Measurements from ENCODE around the gene PLPPR1.

Gene PLPPR1

GRCh38 chr9:101209670-101210069 is 181.1 kb downstream of the PLPPR1 start:
- DNase-seq (ENCODE audit: low read depth, low spot score) = no peak

GRCh38 chr9:101212661-101213060 is 184.1 kb downstream of the PLPPR1 start:
- DNase-seq (ENCODE audit: low read depth, low spot score) = no peak

GRCh38 chr9:101219030-101219429 is 190.5 kb downstream of the PLPPR1 start:
- DNase-seq (ENCODE audit: low read depth, low spot score) = no peak

- no peak for DNase-seq (ENCODE audit: low read depth, low spot score)
These were observed 191.8 kb downstream of the PLPPR1 start for GRCh38 chr9:101220341-101220740.

GRCh38 chr9:101225271-101225670 is 196.7 kb downstream of the PLPPR1 start:
- DNase-seq (ENCODE audit: low read depth, low spot score) = no peak

GRCh38 chr9:101226161-101226560 is 197.6 kb downstream of the PLPPR1 start:
- DNase-seq (ENCODE audit: low read depth, low spot score) = no peak

- DNase-seq (ENCODE audit: low read depth, low spot score) = no peak
These were observed 198.3 kb downstream of the PLPPR1 start for GRCh38 chr9:101226803-101227202.

- no peak for DNase-seq (ENCODE audit: low read depth, low spot score)
These were observed 201.1 kb downstream of the PLPPR1 start for GRCh38 chr9:101229606-101230005.

- no peak for DNase-seq (ENCODE audit: low read depth, low spot score)
These were observed 204.0 kb downstream of the PLPPR1 start for GRCh38 chr9:101232405-101232977.

GRCh38 chr9:101235105-101235866 is 206.8 kb downstream of the PLPPR1 start:
- peak; percentile 14 for DNase-seq (ENCODE audit: low read depth, low spot score)

GRCh38 chr9:101242651-101243050 is 214.1 kb downstream of the PLPPR1 start:
- DNase-seq (ENCODE audit: low read depth, low spot score) = no peak

- no peak for DNase-seq (ENCODE audit: low read depth, low spot score)
These were observed 218.2 kb downstream of the PLPPR1 start for GRCh38 chr9:101246691-101247090.

GRCh38 chr9:101247297-101247696 is 218.8 kb downstream of the PLPPR1 start:
- DNase-seq (ENCODE audit: low read depth, low spot score) = no peak

GRCh38 chr9:101254733-101255433 is 226.4 kb downstream of the PLPPR1 start:
- no peak for DNase-seq (ENCODE audit: low read depth, low spot score)

GRCh38 chr9:101264727-101265126 is 236.2 kb downstream of the PLPPR1 start:
- DNase-seq (ENCODE audit: low read depth, low spot score) = no peak

GRCh38 chr9:101265261-101265660 is 236.7 kb downstream of the PLPPR1 start:
- no peak for DNase-seq (ENCODE audit: low read depth, low spot score)

GRCh38 chr9:101268426-101268825 is 239.9 kb downstream of the PLPPR1 start:
- no peak for DNase-seq (ENCODE audit: low read depth, low spot score)

- DNase-seq (ENCODE audit: low read depth, low spot score) = no peak
These were observed 241.2 kb downstream of the PLPPR1 start for GRCh38 chr9:101269591-101270283.

- no peak for DNase-seq (ENCODE audit: low read depth, low spot score)
These were observed 241.8 kb downstream of the PLPPR1 start for GRCh38 chr9:101270302-101270701.

GRCh38 chr9:101271102-101271501 is 242.6 kb downstream of the PLPPR1 start:
- no peak for DNase-seq (ENCODE audit: low read depth, low spot score)

- no peak for DNase-seq (ENCODE audit: low read depth, low spot score)
These were observed 246.6 kb downstream of the PLPPR1 start for GRCh38 chr9:101274971-101275768.
